ENCODE measurements around the gene GRPEL1.

Gene GRPEL1

GRCh38 chr4:7059662-7060061 is 8.2 kb downstream of the GRPEL1 start:
- Histone ChIP-seq H3K9me3 (ENCODE audit: control insufficient read depth, low read length) (no peaks in the 10 kb centered on the region), H3K23ac (ENCODE audit: low read length in 2 of 2) (no peak overlapping the region), H3K36me3 (ENCODE audit: control insufficient read depth in 1 of 2, insufficient read depth in 2 of 2, low read depth in 1 of 2, low read length in 2 of 2) (peaks cover 56 to 86% of the 10 kb centered on the region in 2 experiments), H4K8ac (ENCODE audit: low read length) (peak overlapping the region; percentile 69), H3K18ac (ENCODE audit: low read depth in 1 of 2, low read length in 2 of 2) (no peak overlapping the region), H2BK120ac (ENCODE audit: low read depth, low read length) (no peak overlapping the region), H2AK5ac (ENCODE audit: low read length, severe bottlenecking) (peak overlapping the region; percentile 21), H3K4me1 (ENCODE audit: control insufficient read depth, insufficient read depth, low read depth, low read length) (peaks cover 2% of the 10 kb centered on the region), H3K9ac (ENCODE audit: low read length) (no peak overlapping the region), H2BK12ac (ENCODE audit: low read length in 2 of 2) (no peak overlapping the region), H3K4ac (ENCODE audit: low read depth in 1 of 2, low read length in 2 of 2) (no peak overlapping the region), H2BK5ac (ENCODE audit: low read depth, low read length, poor library complexity, severe bottlenecking) (no peak overlapping the region), H3K4me2 (ENCODE audit: low read length, poor library complexity, severe bottlenecking) (no peak overlapping the region), H2AFZ (ENCODE audit: low read depth, low read length) (no peak overlapping the region), H3K14ac (ENCODE audit: low read length in 2 of 2) (no peak overlapping the region), H3K4me3 (ENCODE audit: insufficient read depth in 1 of 2, low read depth in 1 of 2, low read length in 2 of 2) (no peak overlapping the region), H3K27me3 (ENCODE audit: control insufficient read depth in 1 of 2, insufficient read depth in 1 of 2, low read length in 2 of 2) (no peaks in the 10 kb centered on the region), H3K27ac (ENCODE audit: low read length, poor library complexity, severe bottlenecking) (no peak overlapping the region), H2BK15ac (ENCODE audit: low read depth, poor library complexity, severe bottlenecking) (no peak overlapping the region), H3K79me1 (replicated peaks; ENCODE audit: low read length, poor library complexity, severe bottlenecking) (peaks cover 41% of the 10 kb centered on the region), H4K91ac (ENCODE audit: low read length) (no peak overlapping the region)
- DNase-seq, result no peak
- 96% methylated on average over 8 of the region's 11 CpGs for WGBS

- Histone ChIP-seq H2BK5ac (ENCODE audit: low read depth, low read length, poor library complexity, severe bottlenecking) (no peak overlapping the region), H3K9ac (ENCODE audit: low read length) (no peak overlapping the region), H3K27ac (ENCODE audit: low read length, poor library complexity, severe bottlenecking) (no peak overlapping the region), H3K36me3 (ENCODE audit: control insufficient read depth in 1 of 2, insufficient read depth in 2 of 2, low read depth in 1 of 2, low read length in 2 of 2) (peaks cover 59 to 89% of the 10 kb centered on the region in 2 experiments), H4K8ac (ENCODE audit: low read length) (peak overlapping the region; percentile 38), H3K4me3 (ENCODE audit: insufficient read depth in 1 of 2, low read depth in 1 of 2, low read length in 2 of 2) (no peak overlapping the region), H2AK5ac (ENCODE audit: low read length, severe bottlenecking) (no peak overlapping the region), H3K27me3 (ENCODE audit: control insufficient read depth in 1 of 2, insufficient read depth in 1 of 2, low read length in 2 of 2) (no peaks in the 10 kb centered on the region), H3K9me3 (ENCODE audit: control insufficient read depth, low read length) (no peaks in the 10 kb centered on the region), H3K79me1 (replicated peaks; ENCODE audit: low read length, poor library complexity, severe bottlenecking) (peaks cover 45% of the 10 kb centered on the region), H3K14ac (ENCODE audit: low read length in 2 of 2) (no peak overlapping the region), H3K4me2 (ENCODE audit: low read length, poor library complexity, severe bottlenecking) (no peak overlapping the region), H3K4me1 (ENCODE audit: control insufficient read depth, insufficient read depth, low read depth, low read length) (peaks cover 2% of the 10 kb centered on the region), H2AFZ (ENCODE audit: low read depth, low read length) (no peak overlapping the region), H2BK12ac (ENCODE audit: low read length in 2 of 2) (no peak overlapping the region), H4K91ac (ENCODE audit: low read length) (no peak overlapping the region), H3K4ac (ENCODE audit: low read depth in 1 of 2, low read length in 2 of 2) (no peak overlapping the region), H2BK15ac (ENCODE audit: low read depth, poor library complexity, severe bottlenecking) (no peak overlapping the region), H3K18ac (ENCODE audit: low read depth in 1 of 2, low read length in 2 of 2) (no peak overlapping the region), H3K23ac (ENCODE audit: low read length in 2 of 2) (no peak overlapping the region), H2BK120ac (ENCODE audit: low read depth, low read length) (no peak overlapping the region)
- WGBS, result 100% methylated on average over 2 of the region's 3 CpGs
- DNase-seq, result no peak
These were observed 9.1 kb downstream of the GRPEL1 start for GRCh38 chr4:7058792-7059191.

- no peak overlapping the region for H3K14ac ChIP-seq (ENCODE audit: low read length in 2 of 2)
- H3K27me3 ChIP-seq (ENCODE audit: control insufficient read depth in 1 of 2, insufficient read depth in 1 of 2, low read length in 2 of 2), result no peaks in the 10 kb centered on the region
- peaks cover 11% of the 10 kb centered on the region for H3K4me1 ChIP-seq (ENCODE audit: control insufficient read depth, insufficient read depth, low read depth, low read length)
- no peak overlapping the region for H3K4ac ChIP-seq (ENCODE audit: low read depth in 1 of 2, low read length in 2 of 2)
- H4K91ac ChIP-seq (ENCODE audit: low read length), result no peak overlapping the region
- H3K9me3 ChIP-seq (ENCODE audit: control insufficient read depth, low read length), result no peaks in the 10 kb centered on the region
- H2AFZ ChIP-seq (ENCODE audit: low read depth, low read length), result no peak overlapping the region
- H3K18ac ChIP-seq (ENCODE audit: low read depth in 1 of 2, low read length in 2 of 2), result no peak overlapping the region
- peak overlapping the region; percentile 46 for H4K8ac ChIP-seq (ENCODE audit: low read length)
- H3K79me1 ChIP-seq (replicated peaks; ENCODE audit: low read length, poor library complexity, severe bottlenecking), result peaks cover 51% of the 10 kb centered on the region
- WGBS, result 96% methylated on average over 10 of the region's 10 CpGs
- no peak overlapping the region for H2BK120ac ChIP-seq (ENCODE audit: low read depth, low read length)
- DNase-seq, result no peak
- H3K27ac ChIP-seq (ENCODE audit: low read length, poor library complexity, severe bottlenecking), result no peak overlapping the region
- H2BK12ac ChIP-seq (ENCODE audit: low read length in 2 of 2), result no peak overlapping the region
- H2BK15ac ChIP-seq (ENCODE audit: low read depth, poor library complexity, severe bottlenecking), result no peak overlapping the region
- H3K36me3 ChIP-seq (ENCODE audit: control insufficient read depth in 1 of 2, insufficient read depth in 2 of 2, low read depth in 1 of 2, low read length in 2 of 2), result peaks cover 62 to 67% of the 10 kb centered on the region in 2 experiments
- no peak overlapping the region for H2BK5ac ChIP-seq (ENCODE audit: low read depth, low read length, poor library complexity, severe bottlenecking)
- H2AK5ac ChIP-seq (ENCODE audit: low read length, severe bottlenecking), result no peak overlapping the region
- H3K9ac ChIP-seq (ENCODE audit: low read length), result no peak overlapping the region
- H3K4me3 ChIP-seq (ENCODE audit: insufficient read depth in 1 of 2, low read depth in 1 of 2, low read length in 2 of 2), result no peak overlapping the region
- no peak overlapping the region for H3K4me2 ChIP-seq (ENCODE audit: low read length, poor library complexity, severe bottlenecking)
- no peak overlapping the region for H3K23ac ChIP-seq (ENCODE audit: low read length in 2 of 2)
These were observed 11.9 kb downstream of the GRPEL1 start for GRCh38 chr4:7055990-7056325.

GRCh38 chr4:7055111-7055989 is 12.5 kb downstream of the GRPEL1 start:
- Histone ChIP-seq H3K23ac (ENCODE audit: low read length in 2 of 2) (no peak overlapping the region), H3K36me3 (ENCODE audit: control insufficient read depth in 1 of 2, insufficient read depth in 2 of 2, low read depth in 1 of 2, low read length in 2 of 2) (peaks cover 61 to 62% of the 10 kb centered on the region in 2 experiments), H3K4me1 (ENCODE audit: control insufficient read depth, insufficient read depth, low read depth, low read length) (peaks cover 13% of the 10 kb centered on the region), H3K14ac (ENCODE audit: low read length in 2 of 2) (no peak overlapping the region), H3K9me3 (ENCODE audit: control insufficient read depth, low read length) (no peaks in the 10 kb centered on the region), H2BK15ac (ENCODE audit: low read depth, poor library complexity, severe bottlenecking) (no peak overlapping the region), H3K4me3 (ENCODE audit: insufficient read depth in 1 of 2, low read depth in 1 of 2, low read length in 2 of 2) (no peak overlapping the region), H4K91ac (ENCODE audit: low read length) (peak overlapping the region; percentile 35), H2AFZ (ENCODE audit: low read depth, low read length) (no peak overlapping the region), H3K18ac (ENCODE audit: low read depth in 1 of 2, low read length in 2 of 2) (no peak overlapping the region), H2AK5ac (ENCODE audit: low read length, severe bottlenecking) (no peak overlapping the region), H3K4me2 (ENCODE audit: low read length, poor library complexity, severe bottlenecking) (no peak overlapping the region), H4K8ac (ENCODE audit: low read length) (no peak overlapping the region), H3K27ac (ENCODE audit: low read length, poor library complexity, severe bottlenecking) (no peak overlapping the region), H2BK120ac (ENCODE audit: low read depth, low read length) (no peak overlapping the region), H2BK5ac (ENCODE audit: low read depth, low read length, poor library complexity, severe bottlenecking) (no peak overlapping the region), H3K9ac (ENCODE audit: low read length) (no peak overlapping the region), H3K79me1 (replicated peaks; ENCODE audit: low read length, poor library complexity, severe bottlenecking) (peaks cover 51% of the 10 kb centered on the region), H2BK12ac (ENCODE audit: low read length in 2 of 2) (no peak overlapping the region), H3K27me3 (ENCODE audit: control insufficient read depth in 1 of 2, insufficient read depth in 1 of 2, low read length in 2 of 2) (no peaks in the 10 kb centered on the region), H3K4ac (ENCODE audit: low read depth in 1 of 2, low read length in 2 of 2) (no peak overlapping the region)
- WGBS, result 83% methylated on average over 30 of the region's 31 CpGs
- DNase-seq, result no peak
